Activated T-cell treated with anti-CD3 and anti-CD28 coated beads, Interleukin-2, amount 50 U/mL, for 24 hours (primary cell): ENCODE data around the gene BCAN.

Experiments
- DNase-seq: peaks from one replicate; pipeline ENCODE4 v3.0.0-alpha.2; 2020
- H3K27ac Mint-ChIP-seq: 2 replicates; pipeline ENCODE4 v1.8.0; 2020; ENCODE audit warnings: mild to moderate bottlenecking, mixed read lengths
- H3K27me3 Mint-ChIP-seq: 2 replicates; pipeline ENCODE4 v1.8.0; 2020; ENCODE audit warnings: mixed read lengths
- H3K36me3 Mint-ChIP-seq: 2 replicates; pipeline ENCODE4 v1.8.0; 2020; ENCODE audit warnings: low read depth, mixed read lengths
- H3K4me1 Mint-ChIP-seq: 2 replicates; pipeline ENCODE4 v1.8.0; 2020; ENCODE audit warnings: low read depth, mixed read lengths
- H3K4me3 Mint-ChIP-seq: 2 replicates; pipeline ENCODE4 v1.8.0; 2020; ENCODE audit warnings: mild to moderate bottlenecking, moderate library complexity, mixed read lengths
- H3K9me3 Mint-ChIP-seq: 2 replicates; pipeline ENCODE4 v1.8.0; 2020; ENCODE audit warnings: mixed read lengths

The BCAN gene

GRCh38 chr1:156641761-156642264 is at the start of gene BCAN:
Gene BCAN, plus strand, starts transcription at chr1:156642117. Its CDS starts 3,938 bp downstream, at chr1:156646055.
- Mint-ChIP-seq H3K27ac (no peak within 1 kb of the TSS), H3K36me3 (no peaks in the 10 kb centered on the region), H3K4me1 (peaks cover 20% of the 10 kb centered on the region), H3K27me3 (peaks cover 85% of the 10 kb centered on the region), H3K4me3 (peak within 1 kb of the TSS; percentile 19), H3K9me3 (no peaks in the 10 kb centered on the region)
- DNase-seq: no peak

- H3K27ac Mint-ChIP-seq: peak overlapping the region; percentile 95
These were observed 49.6 kb upstream of the BCAN start for GRCh38 chr1:156592158-156592909.

GRCh38 chr1:156592910-156593660 is 48.8 kb upstream of the BCAN start:
- no peak for DNase-seq
- H3K27me3 Mint-ChIP-seq: no peaks in the 10 kb centered on the region
- H3K4me3 Mint-ChIP-seq: peak overlapping the region; percentile 85
- H3K36me3 Mint-ChIP-seq: peaks cover 59% of the 10 kb centered on the region
- peaks cover 36% of the 10 kb centered on the region for H3K4me1 Mint-ChIP-seq
- H3K9me3 Mint-ChIP-seq: no peaks in the 10 kb centered on the region
- H3K27ac Mint-ChIP-seq: peak overlapping the region; percentile 95

More at GRCh38 chr1:156592158-156592909, 49.6 kb upstream of the BCAN start:
- Mint-ChIP-seq H3K36me3 (peaks cover 51% of the 10 kb centered on the region), H3K4me1 (peaks cover 33% of the 10 kb centered on the region), H3K4me3 (peak overlapping the region; percentile 85), H3K9me3 (no peaks in the 10 kb centered on the region), H3K27me3 (no peaks in the 10 kb centered on the region)
- DNase-seq: no peak

GRCh38 chr1:156593661-156593989 is 48.3 kb upstream of the BCAN start:
- Mint-ChIP-seq H3K27ac (peak overlapping the region; percentile 58), H3K4me3 (no peak overlapping the region)

GRCh38 chr1:156594190-156594589 is 47.7 kb upstream of the BCAN start:
- Mint-ChIP-seq H3K9me3 (no peaks in the 10 kb centered on the region), H3K4me3 (no peak overlapping the region), H3K36me3 (peaks cover 70% of the 10 kb centered on the region), H3K4me1 (peaks cover 47% of the 10 kb centered on the region), H3K27me3 (no peaks in the 10 kb centered on the region), H3K27ac (peak overlapping the region; percentile 58)
- no peak for DNase-seq

More at GRCh38 chr1:156593661-156593989, 48.3 kb upstream of the BCAN start:
- H3K9me3 Mint-ChIP-seq: no peaks in the 10 kb centered on the region
- H3K27me3 Mint-ChIP-seq: no peaks in the 10 kb centered on the region
- H3K4me1 Mint-ChIP-seq: peaks cover 41% of the 10 kb centered on the region
- no peak for DNase-seq
- H3K36me3 Mint-ChIP-seq: peaks cover 64% of the 10 kb centered on the region

- DNase-seq: no peak
- Mint-ChIP-seq H3K4me3 (no peak overlapping the region), H3K27me3 (no peaks in the 10 kb centered on the region), H3K9me3 (no peaks in the 10 kb centered on the region), H3K4me1 (peaks cover 53% of the 10 kb centered on the region), H3K27ac (peak overlapping the region; percentile 58), H3K36me3 (peaks cover 78% of the 10 kb centered on the region)
These were observed 46.9 kb upstream of the BCAN start for GRCh38 chr1:156595016-156595415.

- Mint-ChIP-seq H3K4me1 (peaks cover 50% of the 10 kb centered on the region), H3K27ac (peak overlapping the region; percentile 58), H3K9me3 (no peaks in the 10 kb centered on the region), H3K27me3 (no peaks in the 10 kb centered on the region), H3K36me3 (peaks cover 92% of the 10 kb centered on the region), H3K4me3 (no peak overlapping the region)
- no peak for DNase-seq
These were observed 45.5 kb upstream of the BCAN start for GRCh38 chr1:156596426-156596825.

GRCh38 chr1:156598125-156598524 is 43.8 kb upstream of the BCAN start:
- H3K4me3 Mint-ChIP-seq: peak overlapping the region; percentile 5
- no peaks in the 10 kb centered on the region for H3K9me3 Mint-ChIP-seq
- H3K36me3 Mint-ChIP-seq: peaks cover 86% of the 10 kb centered on the region
- no peaks in the 10 kb centered on the region for H3K27me3 Mint-ChIP-seq
- no peak for DNase-seq
- peak overlapping the region; percentile 97 for H3K27ac Mint-ChIP-seq
- H3K4me1 Mint-ChIP-seq: peaks cover 55% of the 10 kb centered on the region

- Mint-ChIP-seq H3K4me3 (peak overlapping the region; percentile 95), H3K27ac (peak overlapping the region; percentile 97), H3K36me3 (peaks cover 78% of the 10 kb centered on the region), H3K9me3 (no peaks in the 10 kb centered on the region), H3K4me1 (peaks cover 53% of the 10 kb centered on the region), H3K27me3 (no peaks in the 10 kb centered on the region)
- DNase-seq: no peak
These were observed 43.0 kb upstream of the BCAN start for GRCh38 chr1:156598731-156599432.

- DNase-seq: no peak
These were observed 42.1 kb upstream of the BCAN start for GRCh38 chr1:156599811-156600210.

GRCh38 chr1:156600733-156601121 is 41.2 kb upstream of the BCAN start:
- H3K4me1 Mint-ChIP-seq: peaks cover 46% of the 10 kb centered on the region
- H3K27ac Mint-ChIP-seq: peak overlapping the region; percentile 97
- DNase-seq: peak; percentile 43
- no peaks in the 10 kb centered on the region for H3K27me3 Mint-ChIP-seq
- peaks cover 60% of the 10 kb centered on the region for H3K36me3 Mint-ChIP-seq
- H3K9me3 Mint-ChIP-seq: no peaks in the 10 kb centered on the region
- H3K4me3 Mint-ChIP-seq: peak overlapping the region; percentile 95

More at GRCh38 chr1:156599811-156600210, 42.1 kb upstream of the BCAN start:
- Mint-ChIP-seq H3K27me3 (no peaks in the 10 kb centered on the region), H3K9me3 (no peaks in the 10 kb centered on the region), H3K36me3 (peaks cover 69% of the 10 kb centered on the region), H3K4me1 (peaks cover 50% of the 10 kb centered on the region), H3K4me3 (peak overlapping the region; percentile 95), H3K27ac (peak overlapping the region; percentile 97)

GRCh38 chr1:156601122-156601830 is 40.6 kb upstream of the BCAN start, which contains the start of gene GPATCH4:
Gene GPATCH4, minus strand, starts transcription at chr1:156601479.
- peak within 1 kb of the TSS; percentile 95 for H3K4me3 Mint-ChIP-seq
- peak within 1 kb of the TSS; percentile 97 for H3K27ac Mint-ChIP-seq

GRCh38 chr1:156601892-156602291 is 40.0 kb upstream of the BCAN start:
- peak overlapping the region; percentile 97 for H3K27ac Mint-ChIP-seq
- no peaks in the 10 kb centered on the region for H3K9me3 Mint-ChIP-seq
- peak overlapping the region; percentile 95 for H3K4me3 Mint-ChIP-seq
- no peaks in the 10 kb centered on the region for H3K27me3 Mint-ChIP-seq
- DNase-seq: no peak
- H3K4me1 Mint-ChIP-seq: peaks cover 46% of the 10 kb centered on the region
- H3K36me3 Mint-ChIP-seq: peaks cover 48% of the 10 kb centered on the region

More at GRCh38 chr1:156601122-156601830, 40.6 kb upstream of the BCAN start, which contains the start of gene GPATCH4:
- Mint-ChIP-seq H3K9me3 (no peaks in the 10 kb centered on the region), H3K36me3 (peaks cover 54% of the 10 kb centered on the region), H3K27me3 (no peaks in the 10 kb centered on the region), H3K4me1 (peaks cover 46% of the 10 kb centered on the region)
- DNase-seq: peak; percentile 85

- Mint-ChIP-seq H3K36me3 (peaks cover 41% of the 10 kb centered on the region), H3K9me3 (no peaks in the 10 kb centered on the region), H3K27ac (peak overlapping the region; percentile 85), H3K27me3 (no peaks in the 10 kb centered on the region), H3K4me3 (peak overlapping the region; percentile 60), H3K4me1 (peaks cover 42% of the 10 kb centered on the region)
- no peak for DNase-seq
These were observed 39.3 kb upstream of the BCAN start for GRCh38 chr1:156602557-156602993.
